Gastrocnemius medialis (tissue), 4 donors: Measurements from ENCODE around the gene PXDN.
"Not testable (repeated sequence)": the region's sequence is repeated elsewhere in the genome, so short reads cannot be mapped to it uniquely, and the experiment has no call there.

ENCODE experiments used
- POLR2A ChIP-seq, 2 donors: fragments of 450-650 bp; IDR thresholded peaks; one replicate each; pipeline ENCODE4 v1.6.1; 2017; ENCODE audit warnings: antibody characterized with exemption in 2 of 2, mild to moderate bottlenecking in 2 of 2, moderate library complexity in 2 of 2
- TF ChIP-seq, protein P1 (sequence below), 5 experiments: fragments of 450-650 bp in 3 of 5; fragments of 200-600 bp in 2 of 5; sonication (generic) in 2 of 5; IDR thresholded peaks in 4 of 5; conservative IDR thresholded peaks in 1 of 5; 1 replicate in 4 of 5; 2 replicates in 1 of 5; pipeline ENCODE4 v1.5.1; 2016 to 2019; ENCODE audit warnings: antibody characterized with exemption in 5 of 5, mild to moderate bottlenecking in 3 of 5, moderate library complexity in 3 of 5

GRCh38 chr2:1716014-1716305 is 28.4 kb downstream of the PXDN start:
- TF ChIP-seq, protein P1, sequence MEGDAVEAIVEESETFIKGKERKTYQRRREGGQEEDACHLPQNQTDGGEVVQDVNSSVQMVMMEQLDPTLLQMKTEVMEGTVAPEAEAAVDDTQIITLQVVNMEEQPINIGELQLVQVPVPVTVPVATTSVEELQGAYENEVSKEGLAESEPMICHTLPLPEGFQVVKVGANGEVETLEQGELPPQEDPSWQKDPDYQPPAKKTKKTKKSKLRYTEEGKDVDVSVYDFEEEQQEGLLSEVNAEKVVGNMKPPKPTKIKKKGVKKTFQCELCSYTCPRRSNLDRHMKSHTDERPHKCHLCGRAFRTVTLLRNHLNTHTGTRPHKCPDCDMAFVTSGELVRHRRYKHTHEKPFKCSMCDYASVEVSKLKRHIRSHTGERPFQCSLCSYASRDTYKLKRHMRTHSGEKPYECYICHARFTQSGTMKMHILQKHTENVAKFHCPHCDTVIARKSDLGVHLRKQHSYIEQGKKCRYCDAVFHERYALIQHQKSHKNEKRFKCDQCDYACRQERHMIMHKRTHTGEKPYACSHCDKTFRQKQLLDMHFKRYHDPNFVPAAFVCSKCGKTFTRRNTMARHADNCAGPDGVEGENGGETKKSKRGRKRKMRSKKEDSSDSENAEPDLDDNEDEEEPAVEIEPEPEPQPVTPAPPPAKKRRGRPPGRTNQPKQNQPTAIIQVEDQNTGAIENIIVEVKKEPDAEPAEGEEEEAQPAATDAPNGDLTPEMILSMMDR (IDR thresholded peaks at IDR 0.05 in 4 of 5, conservative IDR thresholded peaks at IDR 0.05 in 1 of 5): not testable (repeated sequence)
- not testable (repeated sequence) for TF ChIP-seq POLR2A (IDR thresholded peaks at IDR 0.05)
